T-helper 9 cell (primary cell): ENCODE measurements around the gene PKP1.

Experiments used
- DNase-seq: peaks from one replicate; pipeline ENCODE4 v3.0.0-alpha.2; 2020

Gene PKP1

GRCh38 chr1:201376107-201376463 lies 92.8 kb downstream of the PKP1 start:
- no peak for DNase-seq

GRCh38 chr1:201376464-201377374 lies 93.4 kb downstream of the PKP1 start:
- DNase-seq = no peak

GRCh38 chr1:201377611-201378092 lies 94.3 kb downstream of the PKP1 start, which contains the start of gene TNNT2:
TNNT2 (minus strand) TSS chr1:201377680; CDS start chr1:201373254, 4,426 bp downstream.
- no peak for DNase-seq

- no peak for DNase-seq
Measured at GRCh38 chr1:201378804-201379203, 95.5 kb downstream of the PKP1 start.

- no peak for DNase-seq
Measured at GRCh38 chr1:201379733-201380242, 96.5 kb downstream of the PKP1 start.

GRCh38 chr1:201381130-201381529 lies 97.8 kb downstream of the PKP1 start:
- no peak for DNase-seq
